BE2C (cell line): Measurements from ENCODE around the gene PBX3.

Source experiments
- DNase-seq: peaks from one replicate; pipeline ENCODE4 v3.0.0-alpha.2; 2020
- H3K27me3 ChIP-seq: fragments of 250-450 bp; sonication (Bioruptor Pico); 2 replicates; pipeline ENCODE4 v1.5.1; 2020; ENCODE audit warnings: mild to moderate bottlenecking
- H3K36me3 ChIP-seq: fragments of 250-450 bp; sonication (Bioruptor Pico); 2 replicates; pipeline ENCODE4 v1.5.1; 2020; ENCODE audit warnings: mild to moderate bottlenecking
- H3K4me1 ChIP-seq: fragments of 250-450 bp; sonication (Bioruptor Pico); 2 replicates; pipeline ENCODE4 v1.5.1; 2020
- H3K4me3 ChIP-seq: 2 replicates; pipeline ENCODE4 v1.5.1; 2011; ENCODE audit warnings: low read depth, low read length
- H3K9me3 ChIP-seq: fragments of 250-450 bp; sonication (Bioruptor Pico); 2 replicates; pipeline ENCODE4 v1.5.1; 2020
- CTCF ChIP-seq: IDR thresholded peaks from 2 replicates; pipeline ENCODE4 v1.5.1; 2012; ENCODE audit warnings: mild to moderate bottlenecking, low read depth, low read length

The PBX3 gene

GRCh38 chr9:125991886-125992529 lies 244.8 kb downstream of the PBX3 start:
- no peak for TF ChIP-seq CTCF
- no peaks in the 10 kb centered on the region for H3K9me3 ChIP-seq

DNA sequence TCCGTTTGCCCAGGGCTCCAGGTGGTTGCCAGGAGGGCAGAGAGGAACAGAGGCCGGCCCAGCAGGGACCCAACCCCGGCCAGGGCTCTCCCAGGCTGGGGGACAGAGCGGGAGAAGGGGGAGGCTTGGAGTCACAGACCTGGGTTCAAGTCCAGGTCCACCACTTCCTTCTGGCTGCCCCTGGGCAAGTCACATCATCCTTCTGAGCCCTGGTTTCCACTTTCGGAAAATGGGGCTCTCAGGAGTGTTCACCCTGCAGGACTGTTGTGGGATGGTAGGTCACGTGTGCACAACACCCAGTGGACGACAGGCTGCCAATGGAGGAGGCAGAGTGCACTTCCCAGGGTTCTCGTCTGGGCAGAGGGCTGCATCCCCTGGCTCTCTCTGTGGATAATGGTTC lies 245.4 kb downstream of the PBX3 start:
- Histone ChIP-seq H3K27me3 (no peaks in the 10 kb centered on the region), H3K36me3 (no peaks in the 10 kb centered on the region), H3K9me3 (no peaks in the 10 kb centered on the region), H3K4me3 (no peak overlapping the region), H3K4me1 (peaks cover 6% of the 10 kb centered on the region)
- no peak for DNase-seq
- no peak for TF ChIP-seq CTCF

More at GRCh38 chr9:125991886-125992529, 244.8 kb downstream of the PBX3 start:
- Histone ChIP-seq H3K4me3 (no peak overlapping the region), H3K4me1 (peaks cover 6% of the 10 kb centered on the region), H3K27me3 (no peaks in the 10 kb centered on the region), H3K36me3 (no peaks in the 10 kb centered on the region)
- DNase-seq: no peak

DNA sequence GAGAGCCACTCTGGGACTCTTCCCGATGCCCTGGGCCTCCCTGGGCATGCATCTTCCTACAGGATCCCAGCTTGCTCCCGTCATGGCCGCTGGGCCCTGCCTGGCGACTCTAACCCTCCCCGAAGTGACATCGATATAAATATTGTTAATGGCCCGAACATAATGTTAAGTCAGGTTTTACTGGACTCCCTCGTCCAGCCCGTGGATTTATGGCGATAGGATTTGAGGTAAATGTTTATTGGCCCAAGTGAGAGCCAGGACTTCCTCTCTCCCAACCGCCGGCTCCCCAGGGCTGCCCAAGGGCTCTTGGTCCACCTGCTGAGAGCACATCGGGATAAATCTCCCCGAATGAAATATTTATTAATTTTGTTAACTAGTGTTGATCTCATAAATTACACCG lies 246.3 kb downstream of the PBX3 start:
- no peak for DNase-seq

DNA sequence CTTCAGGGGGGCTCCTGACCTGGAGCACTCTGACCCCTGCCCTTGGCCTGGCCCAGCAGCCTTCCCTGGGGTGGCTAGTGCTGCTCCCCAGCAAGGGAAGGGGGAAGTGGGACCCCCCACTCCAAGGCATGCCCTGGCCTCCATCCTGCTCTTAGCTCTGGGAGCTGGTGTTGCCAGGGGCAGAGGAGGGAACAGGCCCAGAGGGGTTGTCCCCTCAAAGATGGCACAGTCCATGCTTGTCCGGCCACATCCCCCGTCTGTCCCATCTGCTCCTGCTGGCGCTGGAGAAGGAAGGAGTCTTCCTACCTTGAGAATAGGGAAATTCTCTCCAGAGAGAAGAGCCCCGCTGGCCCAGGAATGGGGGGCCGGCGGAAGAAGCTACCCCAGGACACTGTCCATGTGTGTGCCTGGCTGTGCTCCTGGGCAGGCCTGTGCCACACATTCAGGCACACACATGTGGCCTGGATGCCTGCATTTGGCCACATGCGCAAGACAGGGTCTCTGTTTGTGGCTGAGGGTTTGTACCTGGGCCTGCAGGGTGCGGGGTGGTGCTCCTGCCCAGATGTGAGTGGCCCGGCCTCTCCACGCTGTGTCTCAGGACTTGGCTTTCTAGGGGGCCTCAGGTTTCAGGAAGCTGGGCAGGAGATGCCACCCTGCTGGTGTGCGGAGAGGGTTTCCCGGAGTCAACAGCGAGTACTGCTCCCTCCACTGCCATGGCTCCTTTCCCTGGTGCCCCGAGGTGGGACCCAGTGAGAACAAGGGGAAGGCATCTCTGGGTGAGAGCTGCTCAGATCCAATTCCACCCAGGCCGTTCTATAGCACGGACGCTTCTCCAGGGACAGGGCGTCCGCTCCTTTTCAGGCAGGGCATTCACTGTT lies 247.1 kb downstream of the PBX3 start:
- Histone ChIP-seq H3K4me3 (no peak overlapping the region), H3K36me3 (no peaks in the 10 kb centered on the region), H3K27me3 (no peaks in the 10 kb centered on the region), H3K9me3 (no peaks in the 10 kb centered on the region), H3K4me1 (peaks cover 6% of the 10 kb centered on the region)
- no peak for TF ChIP-seq CTCF
- DNase-seq: no peak

More for the DNA sequence above, 246.3 kb downstream of the PBX3 start:
- no peak for TF ChIP-seq CTCF
- Histone ChIP-seq H3K4me1 (peaks cover 6% of the 10 kb centered on the region), H3K4me3 (no peak overlapping the region), H3K9me3 (no peaks in the 10 kb centered on the region), H3K27me3 (no peaks in the 10 kb centered on the region), H3K36me3 (no peaks in the 10 kb centered on the region)

GRCh38 chr9:125995006-125995405 lies 247.8 kb downstream of the PBX3 start:
- Histone ChIP-seq H3K27me3 (no peaks in the 10 kb centered on the region), H3K4me3 (no peak overlapping the region), H3K9me3 (no peaks in the 10 kb centered on the region), H3K4me1 (peaks cover 6% of the 10 kb centered on the region), H3K36me3 (no peaks in the 10 kb centered on the region)
- no peak for DNase-seq
- TF ChIP-seq CTCF: no peak

DNA sequence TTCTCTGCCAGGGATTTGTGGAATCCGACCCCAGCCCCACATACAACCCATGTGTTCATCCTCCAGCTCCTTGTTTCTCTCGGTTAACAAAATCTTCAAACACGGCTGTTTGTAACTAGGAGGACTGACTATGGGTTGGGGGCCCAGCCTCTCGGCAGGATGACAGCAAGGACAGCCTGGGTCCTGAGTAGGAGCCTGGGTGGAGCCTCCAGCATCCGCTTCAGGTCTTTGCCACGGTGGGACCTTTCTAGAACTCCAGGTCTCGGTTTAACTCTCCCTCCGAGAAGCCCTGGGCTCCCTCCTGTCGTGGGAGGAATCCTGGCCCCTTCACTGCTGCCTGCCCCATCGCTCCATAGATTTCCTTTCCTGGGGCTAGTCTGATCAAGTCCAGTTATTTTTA lies 248.5 kb downstream of the PBX3 start:
- DNase-seq: no peak
- Histone ChIP-seq H3K4me3 (no peak overlapping the region), H3K27me3 (no peaks in the 10 kb centered on the region), H3K36me3 (no peaks in the 10 kb centered on the region), H3K4me1 (peaks cover 4% of the 10 kb centered on the region), H3K9me3 (no peaks in the 10 kb centered on the region)
- TF ChIP-seq CTCF: no peak
